ENCODE results near the gene YY1. TPM values are rescaled to one million over a fixed set of nuclear protein-coding genes. Genes with fewer than 3 reads are reported as not detected.
"Not testable (repeated sequence)": the region's sequence is repeated elsewhere in the genome, so short reads cannot be mapped to it uniquely, and the experiment has no call there.

The YY1 gene
- total RNA-seq, 4 donors from 2014 or later = 50.8 to 61.3 (median 58.6) TPM

DNA sequence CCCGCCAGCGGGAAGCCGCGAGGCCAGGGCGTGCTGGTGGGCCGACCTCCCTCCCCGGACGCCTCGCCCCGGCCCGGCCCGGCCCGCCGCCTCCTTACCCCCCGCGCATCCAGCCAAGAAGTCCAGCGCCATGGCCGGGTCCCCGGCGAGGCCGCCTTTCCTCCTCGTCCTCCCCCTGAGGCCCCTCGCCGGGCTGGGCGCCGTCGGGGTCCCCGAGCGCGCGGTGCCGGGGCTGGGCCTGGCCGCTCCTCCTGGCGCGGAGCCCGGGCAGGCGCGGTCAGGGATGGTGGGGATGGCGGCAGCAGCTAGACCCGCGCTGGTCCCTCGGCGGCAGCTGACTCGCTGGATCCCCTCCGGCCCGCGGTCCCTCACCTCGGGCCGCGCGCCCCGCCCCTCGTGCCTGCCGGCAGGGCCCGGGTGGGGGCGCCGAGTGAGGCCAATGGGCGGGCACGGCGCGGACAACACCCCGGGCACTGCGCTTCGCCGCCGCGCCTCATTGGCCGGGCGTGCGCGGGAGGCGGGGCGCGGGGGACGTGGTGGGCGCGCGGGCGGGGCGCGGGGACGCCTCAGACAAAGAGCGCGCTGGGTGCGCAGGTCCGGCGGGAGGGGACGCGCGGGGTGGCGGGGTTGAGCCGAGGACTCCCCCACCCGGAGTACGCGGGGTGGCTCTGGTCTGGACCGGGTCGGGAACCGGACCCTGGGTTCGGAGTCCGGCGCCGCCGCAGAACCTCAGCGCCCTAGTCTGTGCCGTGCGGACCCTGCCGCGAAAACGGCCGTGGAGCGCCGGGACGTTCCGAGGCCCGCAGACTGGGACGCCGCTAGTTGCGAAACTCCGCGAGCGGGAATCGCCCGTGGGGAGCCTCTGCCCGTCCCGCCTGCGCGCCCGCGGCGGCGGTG is 67.4 kb downstream of the YY1 start, which contains the start of gene SLC25A29:
TSS of gene SLC25A29 (minus strand) at position 344 of the 897 bp plus-strand sequence. CDS start at position 132, 212 bp downstream.
- DNase-seq = peak; percentile 89
- Histone ChIP-seq H3K27ac (peak within 1 kb of the TSS; percentile 88 to 93 (median 90)), H3K4me3 (peak within 1 kb of the TSS; percentile 71 to 97 (median 82)), H3K4me1 (peaks cover 10 to 44% (median 25%) of the 10 kb centered on the region in 4 donors), H3K9me3 (no peaks in the 10 kb centered on the region), H3K27me3 (no peaks in the 10 kb centered on the region), H3K36me3 (no peaks in the 10 kb centered on the region)
- WGBS, 2 donors (ENCODE audit: low coverage in 1 of 2) = 0% methylated on average over 62 of the region's 131 CpGs; no CpG with 5 or more reads in 1 of the 2 donors
- TF ChIP-seq CTCF (IDR thresholded peaks at IDR 0.05) (no peak), POLR2A (IDR thresholded peaks at IDR 0.05) (peak; percentile 63), POLR2AphosphoS5 (IDR thresholded peaks at IDR 0.05) (peak; percentile 68 to 76 (median 72)), EP300 (IDR thresholded peaks at IDR 0.05; ENCODE audit: low read depth) (no peak)
- in situ Hi-C loops (cut with MboI; ENCODE audit: low pct_ligation_motif_present in 1 of 4, low pct_unique_long_range_greater_than_20kb in 1 of 4, low sequenced_read_pairs in 3 of 4) (no loop called here), intact Hi-C loops (cut with DNase I; ENCODE audit: low total_unique reads) (loop anchor here (5.0 kb wide), 1 partner anchor 71 kb away; the partner anchor contains the start of gene WDR25)

- Histone ChIP-seq H3K9me3 (no peaks in the 10 kb centered on the region), H3K36me3 (no peaks in the 10 kb centered on the region), H3K27ac (peak overlapping the region; percentile 88 to 93 (median 90)), H3K4me1 (peaks cover 10 to 44% (median 25%) of the 10 kb centered on the region in 4 donors), H3K27me3 (no peaks in the 10 kb centered on the region), H3K4me3 (peak overlapping the region; percentile 71 to 97 (median 82))
- peak; percentile 32 for DNase-seq
- 15% methylated on average over 40 of the region's 49 CpGs; no CpG with 5 or more reads in 1 of the 2 donors for WGBS, 2 donors (ENCODE audit: low coverage in 1 of 2)
- intact Hi-C loops (cut with DNase I; ENCODE audit: low total_unique reads) = loop anchor here (5.0 kb wide), 1 partner anchor 70 kb away; the partner anchor contains the start of gene WDR25
- in situ Hi-C loops (cut with MboI; ENCODE audit: low pct_ligation_motif_present in 1 of 4, low pct_unique_long_range_greater_than_20kb in 1 of 4, low sequenced_read_pairs in 3 of 4) = no loop called here
- TF ChIP-seq CTCF (IDR thresholded peaks at IDR 0.05) = no peak
- TF ChIP-seq POLR2A (IDR thresholded peaks at IDR 0.05) = no peak
- TF ChIP-seq POLR2AphosphoS5 (IDR thresholded peaks at IDR 0.05) = no peak
- no peak for TF ChIP-seq EP300 (IDR thresholded peaks at IDR 0.05; ENCODE audit: low read depth)
These were observed 68.2 kb downstream of the YY1 start for GRCh38 chr14:100306998-100307765.

DNA sequence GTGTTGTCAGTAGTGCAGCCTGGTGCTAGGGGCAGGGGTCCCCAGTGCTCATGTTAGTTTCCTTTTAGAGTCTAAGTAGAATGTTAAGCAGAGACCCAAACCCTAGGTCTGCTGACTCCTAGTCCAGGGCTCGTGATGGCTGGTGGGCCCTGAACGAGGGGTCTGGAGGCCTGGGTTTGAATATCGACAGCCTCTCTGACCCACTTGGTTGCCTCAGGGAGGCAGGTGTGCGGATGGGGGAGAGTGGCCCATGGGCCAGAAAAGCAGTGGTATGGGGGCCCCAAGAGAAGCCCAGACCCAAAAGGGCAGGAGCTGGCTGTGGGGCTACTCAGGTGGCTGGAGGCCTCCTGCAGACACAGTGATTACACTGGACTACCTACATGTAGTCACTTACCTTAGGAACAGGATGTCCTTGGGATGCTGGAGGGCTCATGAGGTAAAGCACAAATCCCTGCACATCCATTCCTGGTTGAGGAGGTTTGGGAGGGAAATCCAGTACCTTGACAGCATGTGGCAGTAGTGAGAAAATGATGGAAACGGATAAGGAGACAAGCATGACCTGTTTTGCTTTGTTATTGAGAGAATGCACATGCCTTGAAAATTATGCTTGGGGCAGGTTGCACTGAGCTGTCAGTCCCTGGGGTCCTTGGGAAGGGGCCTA is 69.0 kb downstream of the YY1 start:
- peaks cover 3% of the 10 kb centered on the region for H3K27me3 ChIP-seq
- in situ Hi-C loops (cut with MboI; ENCODE audit: low pct_ligation_motif_present in 1 of 4, low pct_unique_long_range_greater_than_20kb in 1 of 4, low sequenced_read_pairs in 3 of 4) (no loop called here), intact Hi-C loops (cut with DNase I; ENCODE audit: low total_unique reads) (loop anchor here (5.0 kb wide), 1 partner anchor 69 kb away; the partner anchor contains the start of gene WDR25)
- DNase-seq = no peak
- H3K4me3 ChIP-seq = peak overlapping the region in 1 of 4 donors; percentile 81
- WGBS, 2 donors (ENCODE audit: low coverage in 1 of 2) = 33 to 86% methylated on average over 1 to 5 of the region's 5 CpGs
- H3K9me3 ChIP-seq = no peaks in the 10 kb centered on the region
- peak overlapping the region in 3 of 4 donors; percentile 88 to 91 (median 88) for H3K27ac ChIP-seq
- H3K36me3 ChIP-seq = no peaks in the 10 kb centered on the region
- TF ChIP-seq CTCF (IDR thresholded peaks at IDR 0.05) (no peak), POLR2AphosphoS5 (IDR thresholded peaks at IDR 0.05) (no peak), EP300 (IDR thresholded peaks at IDR 0.05; ENCODE audit: low read depth) (no peak), POLR2A (IDR thresholded peaks at IDR 0.05) (no peak)
- peaks cover 10 to 42% (median 25%) of the 10 kb centered on the region in 4 donors for H3K4me1 ChIP-seq

DNA sequence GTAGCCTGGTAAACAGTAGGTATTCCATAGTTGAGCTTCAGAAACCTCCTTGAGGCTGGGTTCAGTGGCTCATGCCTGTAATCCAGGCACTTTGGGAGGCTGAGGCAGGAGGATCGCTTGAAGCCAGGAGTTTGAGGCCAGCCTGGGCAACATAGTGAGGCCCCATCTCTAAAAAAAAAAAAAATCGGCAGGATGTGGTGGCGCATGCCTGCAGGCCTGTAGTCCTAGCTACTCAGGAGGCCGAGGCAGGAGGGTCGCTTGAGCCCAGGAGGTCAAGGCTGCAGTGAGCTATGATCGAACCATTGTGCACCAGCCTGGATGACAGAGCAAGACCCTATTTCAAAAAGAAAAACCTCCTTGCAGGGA is 69.5 kb downstream of the YY1 start:
- intact Hi-C loops (cut with DNase I; ENCODE audit: low total_unique reads) = loop anchor here (5.0 kb wide), 1 partner anchor 69 kb away; the partner anchor contains the start of gene WDR25
- DNase-seq; H3K4me3 ChIP-seq; H3K27me3 ChIP-seq; H3K27ac ChIP-seq; in situ Hi-C loops (cut with MboI; ENCODE audit: low pct_ligation_motif_present in 1 of 4, low pct_unique_long_range_greater_than_20kb in 1 of 4, low sequenced_read_pairs in 3 of 4); H3K36me3 ChIP-seq; H3K9me3 ChIP-seq: not testable (repeated sequence)
- WGBS, 2 donors (ENCODE audit: low coverage in 1 of 2) = 78 to 85% methylated on average over 5 to 6 of the region's 6 CpGs
- peaks cover 10 to 37% (median 25%) of the 10 kb centered on the region in 4 donors for H3K4me1 ChIP-seq
